Fibroblast of peridontal ligament (primary cell): Measurements from ENCODE around the gene FAM83F.
"Not testable (repeated sequence)": the region's sequence is repeated elsewhere in the genome, so short reads cannot be mapped to it uniquely, and the experiment has no call there.

Experiments used
- DNase-seq: peaks from one replicate; pipeline ENCODE4 v3.0.0-alpha.2; 2010; ENCODE audit errors: extremely low read depth

The FAM83F gene

GRCh38 chr22:40015358-40015976, 20.7 kb downstream of the FAM83F start:
- no peak for DNase-seq

GRCh38 chr22:40018051-40018450, 23.3 kb downstream of the FAM83F start:
- DNase-seq, result no peak

GRCh38 chr22:40019100-40019499, 24.3 kb downstream of the FAM83F start:
- DNase-seq, result no peak

- DNase-seq, result no peak
Observed at GRCh38 chr22:40020956-40021355, 26.2 kb downstream of the FAM83F start.

- no peak for DNase-seq
Observed at GRCh38 chr22:40021401-40022000, 26.7 kb downstream of the FAM83F start.

- no peak for DNase-seq
Observed at GRCh38 chr22:40022536-40023240, 27.9 kb downstream of the FAM83F start.

GRCh38 chr22:40023341-40023841, 28.6 kb downstream of the FAM83F start:
- no peak for DNase-seq

GRCh38 chr22:40024201-40025061, 29.7 kb downstream of the FAM83F start:
- peak; percentile 57 for DNase-seq

GRCh38 chr22:40025062-40025379, 30.3 kb downstream of the FAM83F start:
- DNase-seq, result not testable (repeated sequence)

- no peak for DNase-seq
Observed at GRCh38 chr22:40025856-40026255, 31.1 kb downstream of the FAM83F start.

- no peak for DNase-seq
Observed at GRCh38 chr22:40026641-40027040, 31.9 kb downstream of the FAM83F start.

- no peak for DNase-seq
Observed at GRCh38 chr22:40027191-40028097, 32.7 kb downstream of the FAM83F start.

GRCh38 chr22:40028098-40028425, 33.3 kb downstream of the FAM83F start:
- DNase-seq, result no peak

GRCh38 chr22:40029189-40029890, 34.6 kb downstream of the FAM83F start:
- no peak for DNase-seq

- DNase-seq, result no peak
Observed at GRCh38 chr22:40030026-40030757, 35.4 kb downstream of the FAM83F start.

- DNase-seq, result no peak
Observed at GRCh38 chr22:40030758-40031095, 36.0 kb downstream of the FAM83F start.

GRCh38 chr22:40031766-40032470, 37.2 kb downstream of the FAM83F start:
- peak; percentile 78 for DNase-seq

GRCh38 chr22:40033586-40034380, 39.0 kb downstream of the FAM83F start:
- DNase-seq, result no peak

GRCh38 chr22:40035351-40035750, 40.6 kb downstream of the FAM83F start:
- no peak for DNase-seq
